GM13976 (cell line): ENCODE data around the gene C19orf12.

ENCODE experiments used
- DNase-seq: peaks from one replicate; pipeline ENCODE4 v3.0.0; 2012; ENCODE audit warnings: low spot score
- in situ Hi-C: fragments of 300-500 bp; cut with MboI; formaldehyde crosslinking; loops from one replicate; pipeline ENCODE4 v1.12.0; 2022; ENCODE audit warnings: low sequenced_read_pairs, mixed read lengths, inconsistent platforms; ENCODE audit not compliant: unreplicated experiment
- TF ChIP-seq, protein P1 (sequence below): IDR thresholded peaks from 2 replicates; pipeline ENCODE4 v1.5.1; 2012; ENCODE audit warnings: borderline replicate concordance, mild to moderate bottlenecking; ENCODE audit not compliant: insufficient read depth; ENCODE audit errors: extremely low read depth, missing control alignments, control extremely low read depth

C19orf12 gene

DNA sequence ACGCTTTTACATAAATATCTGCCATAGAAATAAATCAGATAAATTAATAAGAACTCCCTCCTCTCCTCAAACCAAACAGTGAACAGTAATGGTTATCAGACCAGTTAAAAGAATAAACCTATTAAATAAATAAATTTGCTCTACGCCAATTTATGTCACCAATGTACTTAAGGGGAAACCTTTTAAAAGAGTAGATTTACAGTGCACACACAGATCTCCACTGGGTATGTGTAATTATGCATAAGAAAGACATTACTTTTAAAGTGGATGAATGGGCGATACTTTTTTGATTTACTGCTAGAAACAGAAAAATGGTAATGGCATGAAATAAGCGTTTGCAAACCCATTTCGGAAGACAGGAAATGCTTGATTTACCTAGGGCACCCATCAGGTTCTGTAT lies 34.9 kb upstream of the C19orf12 start:
- no peak for DNase-seq
- in situ Hi-C loops = loop anchor here (25.0 kb wide), 1 partner anchor 912 kb away; no protein-coding TSS in a partner anchor
- TF ChIP-seq, protein P1, sequence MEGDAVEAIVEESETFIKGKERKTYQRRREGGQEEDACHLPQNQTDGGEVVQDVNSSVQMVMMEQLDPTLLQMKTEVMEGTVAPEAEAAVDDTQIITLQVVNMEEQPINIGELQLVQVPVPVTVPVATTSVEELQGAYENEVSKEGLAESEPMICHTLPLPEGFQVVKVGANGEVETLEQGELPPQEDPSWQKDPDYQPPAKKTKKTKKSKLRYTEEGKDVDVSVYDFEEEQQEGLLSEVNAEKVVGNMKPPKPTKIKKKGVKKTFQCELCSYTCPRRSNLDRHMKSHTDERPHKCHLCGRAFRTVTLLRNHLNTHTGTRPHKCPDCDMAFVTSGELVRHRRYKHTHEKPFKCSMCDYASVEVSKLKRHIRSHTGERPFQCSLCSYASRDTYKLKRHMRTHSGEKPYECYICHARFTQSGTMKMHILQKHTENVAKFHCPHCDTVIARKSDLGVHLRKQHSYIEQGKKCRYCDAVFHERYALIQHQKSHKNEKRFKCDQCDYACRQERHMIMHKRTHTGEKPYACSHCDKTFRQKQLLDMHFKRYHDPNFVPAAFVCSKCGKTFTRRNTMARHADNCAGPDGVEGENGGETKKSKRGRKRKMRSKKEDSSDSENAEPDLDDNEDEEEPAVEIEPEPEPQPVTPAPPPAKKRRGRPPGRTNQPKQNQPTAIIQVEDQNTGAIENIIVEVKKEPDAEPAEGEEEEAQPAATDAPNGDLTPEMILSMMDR = no peak

DNA sequence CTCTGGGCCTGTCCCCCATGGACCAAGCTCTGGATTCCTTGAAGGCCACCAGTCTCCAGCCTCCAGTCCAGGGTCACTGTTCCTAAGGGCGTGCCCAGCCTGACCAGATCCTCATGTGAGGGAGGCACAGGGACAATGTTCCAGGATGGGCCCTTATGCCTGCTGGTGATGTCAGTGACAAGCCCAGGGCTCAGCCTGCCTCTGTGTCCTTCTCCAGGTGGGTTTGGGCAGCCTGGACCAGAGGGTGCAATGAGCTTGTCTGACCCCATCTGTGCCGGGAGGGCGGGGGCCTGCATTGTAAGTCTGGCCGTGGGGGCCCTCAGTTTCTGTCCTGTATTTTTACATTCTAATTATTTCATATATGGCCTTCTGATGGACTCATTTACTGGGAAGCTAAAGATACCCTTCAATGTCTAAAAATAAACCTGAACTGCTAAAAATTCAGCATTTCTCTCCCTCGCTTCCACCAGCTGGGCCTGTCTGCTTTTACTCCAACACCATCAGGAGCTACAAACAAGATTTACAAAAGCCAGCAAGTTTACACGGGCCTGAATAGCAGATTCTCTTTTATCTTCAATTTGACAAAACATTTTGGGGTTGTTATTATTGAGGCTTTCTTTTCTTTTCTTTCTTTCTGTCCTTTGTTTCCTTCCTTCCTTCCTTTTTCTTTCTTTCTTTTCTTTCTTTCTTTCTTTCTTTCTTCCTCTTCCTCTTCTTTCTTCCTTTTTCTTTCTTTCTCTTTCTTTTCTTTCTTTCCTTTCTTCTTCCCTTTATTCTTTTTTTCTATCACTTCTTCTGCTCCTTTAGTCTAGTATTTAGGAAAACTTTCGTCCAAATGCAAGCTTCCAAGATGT lies 34.2 kb upstream of the C19orf12 start:
- DNase-seq = no peak
- in situ Hi-C loops = no loop called here
- TF ChIP-seq, protein P1 = no peak

DNA sequence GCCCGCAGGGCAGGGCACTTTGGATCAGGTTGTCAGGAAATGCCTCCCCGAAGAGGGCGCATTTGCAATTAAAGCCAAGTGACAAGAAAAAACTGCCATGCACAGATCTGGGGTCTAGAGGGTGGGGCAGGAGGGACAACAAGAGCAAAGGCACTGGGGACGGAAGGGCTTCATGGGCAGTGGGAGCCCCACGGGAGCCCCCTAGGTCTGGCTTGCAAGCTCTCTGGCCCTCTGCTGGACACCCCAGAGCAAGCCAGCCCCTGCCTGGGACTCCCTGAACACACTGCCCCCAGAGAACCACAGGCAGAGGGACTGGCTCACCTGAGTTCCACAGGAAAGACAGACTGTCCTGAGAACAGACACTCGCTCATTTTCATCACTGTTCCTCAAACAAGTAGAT lies 30.2 kb upstream of the C19orf12 start:
- in situ Hi-C loops = no loop called here
- DNase-seq = no peak
- TF ChIP-seq, protein P1 = no peak

- no peak for DNase-seq
- in situ Hi-C loops = no loop called here
- TF ChIP-seq, protein P1 = no peak
Measured at GRCh38 chr19:29743681-29744080, 28.6 kb upstream of the C19orf12 start.

GRCh38 chr19:29741776-29742175 lies 26.7 kb upstream of the C19orf12 start:
- in situ Hi-C loops = no loop called here
- no peak for DNase-seq
- TF ChIP-seq, protein P1 = no peak

- TF ChIP-seq, protein P1 = no peak
- no peak for DNase-seq
- in situ Hi-C loops = no loop called here
Measured at GRCh38 chr19:29741226-29741625, 26.2 kb upstream of the C19orf12 start.
